Measurements from ENCODE around the gene IQGAP2. TPM values are rescaled to one million over a fixed set of nuclear protein-coding genes. Genes with fewer than 3 reads are reported as not detected.
A peak's percentile ranks its signal among the peaks of the same experiment; 100 is the strongest.

The IQGAP2 gene
- total RNA-seq, 1 experiment from 2014 or later: 1.5 TPM

DNA sequence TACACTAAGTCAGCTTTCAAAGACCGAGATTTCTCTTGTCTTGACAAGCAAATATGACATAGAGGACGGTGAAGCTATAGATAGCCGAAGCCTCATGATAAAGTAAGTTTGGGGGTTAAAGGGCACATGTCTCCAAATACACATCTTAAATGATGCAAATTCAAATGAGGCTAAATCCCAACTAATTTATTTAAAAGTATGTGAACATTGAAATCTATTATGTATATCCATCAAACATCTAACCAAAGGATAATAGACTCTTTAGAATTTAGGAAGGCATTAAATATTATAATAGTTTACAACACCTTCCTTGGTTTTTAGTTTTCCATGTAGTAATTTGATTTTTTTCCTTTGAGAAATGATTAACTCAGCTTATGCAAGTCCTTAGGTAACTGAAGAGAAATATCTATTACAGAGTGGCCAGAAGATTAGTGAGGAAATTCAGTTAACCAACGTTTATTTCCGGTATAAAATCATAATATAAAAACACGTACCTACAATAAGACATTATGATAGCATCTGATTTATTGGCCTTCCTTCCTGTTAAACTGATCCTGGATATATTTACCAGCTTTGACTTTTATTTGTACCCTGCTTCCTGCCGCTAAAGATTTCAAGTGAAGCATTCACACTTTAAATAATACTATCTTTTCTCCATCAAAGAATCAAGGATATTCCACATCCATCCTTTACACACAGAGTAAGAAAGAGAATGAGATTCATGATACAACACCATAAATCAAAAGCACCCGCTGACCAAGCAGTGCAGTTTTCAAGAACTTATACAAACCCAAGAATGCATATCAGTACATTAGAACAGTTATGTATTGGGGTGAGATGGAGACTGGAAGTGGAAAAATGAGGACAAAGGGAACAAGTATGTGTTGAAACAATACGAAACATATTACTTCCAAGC lies 281.0 kb downstream of the IQGAP2 start:
- no TSS peak for BruUV-seq (replicated peaks)
- H3K36me3 Mint-ChIP-seq (ENCODE audit: insufficient read depth, unreplicated experiment): no peaks in the 10 kb centered on the region

GRCh38 chr5:76684756-76685519 lies 281.9 kb downstream of the IQGAP2 start:
- BruUV-seq (replicated peaks): no TSS peak

More for the DNA sequence above, 281.0 kb downstream of the IQGAP2 start:
- intact Hi-C loops (cut with micrococcal nuclease): no loop called here
- no peaks in the 10 kb centered on the region for H3K9me3 Mint-ChIP-seq (ENCODE audit: unreplicated experiment)
- no peak for DNase-seq (ENCODE audit: unreplicated experiment)
- peaks cover 13% of the 10 kb centered on the region for H3K4me1 Mint-ChIP-seq (ENCODE audit: insufficient read depth, unreplicated experiment)
- H3K27me3 Mint-ChIP-seq (ENCODE audit: insufficient read depth, unreplicated experiment): no peaks in the 10 kb centered on the region
- ChIA-PET CTCF (interaction anchor here (0.9 kb wide), 1 partner anchor 17 kb away, joined by 3 read pairs; no protein-coding TSS in a partner anchor), POLR2A (interaction anchor here (0.5 to 1.4 kb wide), 3 partner anchors 10 to 200 kb away, joined by 3 to 4 read pairs (median 3); no protein-coding TSS in a partner anchor)
- H3K27ac Mint-ChIP-seq (ENCODE audit: low read depth, unreplicated experiment): peak overlapping the region; percentile 61
- no peak overlapping the region for H3K4me3 Mint-ChIP-seq (ENCODE audit: unreplicated experiment)
- no peak for TF ChIP-seq CTCF (IDR thresholded peaks at IDR 0.05; ENCODE audit: unreplicated experiment)

DNA sequence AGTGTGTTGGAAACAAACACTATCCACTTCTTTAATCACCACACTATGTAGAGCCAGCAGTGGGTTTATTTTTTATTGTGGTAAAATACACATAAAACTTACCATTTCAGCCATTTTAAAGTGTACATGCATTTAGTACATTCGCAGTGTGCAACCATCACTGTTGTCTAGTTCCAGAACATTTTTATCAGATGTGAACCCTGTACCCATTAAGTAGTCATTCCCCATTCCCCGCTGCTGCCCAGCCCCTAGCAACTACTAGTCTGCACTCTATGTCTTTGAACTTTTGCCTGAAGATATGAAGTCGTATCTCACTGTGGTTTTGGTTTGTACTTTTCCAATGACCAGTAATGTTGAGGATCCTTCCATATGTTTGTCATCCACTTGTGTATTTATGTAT lies 282.6 kb downstream of the IQGAP2 start:
- intact Hi-C loops (cut with micrococcal nuclease): no loop called here
- DNase-seq (ENCODE audit: unreplicated experiment): no peak
- TF ChIP-seq CTCF (IDR thresholded peaks at IDR 0.05; ENCODE audit: unreplicated experiment): no peak
- ChIA-PET CTCF (no interaction called here), POLR2A (no interaction called here)
- no peaks in the 10 kb centered on the region for H3K27me3 Mint-ChIP-seq (ENCODE audit: insufficient read depth, unreplicated experiment)
- no peak overlapping the region for H3K4me3 Mint-ChIP-seq (ENCODE audit: unreplicated experiment)
- no TSS peak for BruUV-seq (replicated peaks)
- peaks cover 18% of the 10 kb centered on the region for H3K4me1 Mint-ChIP-seq (ENCODE audit: insufficient read depth, unreplicated experiment)
- peak overlapping the region; percentile 61 for H3K27ac Mint-ChIP-seq (ENCODE audit: low read depth, unreplicated experiment)
- H3K9me3 Mint-ChIP-seq (ENCODE audit: unreplicated experiment): no peaks in the 10 kb centered on the region
- H3K36me3 Mint-ChIP-seq (ENCODE audit: insufficient read depth, unreplicated experiment): no peaks in the 10 kb centered on the region

More at GRCh38 chr5:76684756-76685519, 281.9 kb downstream of the IQGAP2 start:
- Mint-ChIP-seq H3K36me3 (ENCODE audit: insufficient read depth, unreplicated experiment) (no peaks in the 10 kb centered on the region), H3K9me3 (ENCODE audit: unreplicated experiment) (no peaks in the 10 kb centered on the region), H3K27ac (ENCODE audit: low read depth, unreplicated experiment) (peak overlapping the region; percentile 61), H3K27me3 (ENCODE audit: insufficient read depth, unreplicated experiment) (no peaks in the 10 kb centered on the region), H3K4me3 (ENCODE audit: unreplicated experiment) (no peak overlapping the region), H3K4me1 (ENCODE audit: insufficient read depth, unreplicated experiment) (peaks cover 13% of the 10 kb centered on the region)
- intact Hi-C loops (cut with micrococcal nuclease): no loop called here
- ChIA-PET CTCF (no interaction called here), POLR2A (interaction anchor here (0.5 to 1.4 kb wide), 2 partner anchors 9 to 201 kb away, joined by 3 read pairs; no protein-coding TSS in a partner anchor)
- no peak for DNase-seq (ENCODE audit: unreplicated experiment)
- TF ChIP-seq CTCF (IDR thresholded peaks at IDR 0.05; ENCODE audit: unreplicated experiment): no peak

DNA sequence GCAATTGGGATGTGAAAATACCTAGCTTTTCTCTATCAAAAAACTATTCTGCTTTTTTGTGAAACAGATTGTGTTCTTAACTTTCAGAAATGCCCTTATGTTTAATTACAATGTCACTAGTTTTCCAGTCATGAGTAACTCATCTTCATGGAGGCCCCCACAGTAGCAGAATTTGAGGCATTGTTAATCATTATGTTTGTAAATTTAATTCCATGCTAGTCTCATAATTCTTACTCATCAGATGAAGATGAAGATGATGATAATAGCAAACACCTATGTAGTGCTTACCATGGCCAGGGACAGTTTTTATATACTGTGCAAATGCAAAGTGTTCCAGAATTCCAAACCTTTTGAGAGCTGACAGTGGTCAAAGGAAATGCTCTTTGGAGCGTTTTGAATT lies 285.1 kb downstream of the IQGAP2 start:
- no peak overlapping the region for H3K27ac Mint-ChIP-seq (ENCODE audit: low read depth, unreplicated experiment)
- no TSS peak for BruUV-seq (replicated peaks)

More for the DNA sequence above, 285.1 kb downstream of the IQGAP2 start:
- Mint-ChIP-seq H3K4me3 (ENCODE audit: unreplicated experiment) (no peak overlapping the region), H3K9me3 (ENCODE audit: unreplicated experiment) (no peaks in the 10 kb centered on the region), H3K27me3 (ENCODE audit: insufficient read depth, unreplicated experiment) (no peaks in the 10 kb centered on the region), H3K4me1 (ENCODE audit: insufficient read depth, unreplicated experiment) (peaks cover 34% of the 10 kb centered on the region), H3K36me3 (ENCODE audit: insufficient read depth, unreplicated experiment) (no peaks in the 10 kb centered on the region)
- TF ChIP-seq CTCF (IDR thresholded peaks at IDR 0.05; ENCODE audit: unreplicated experiment): no peak
- intact Hi-C loops (cut with micrococcal nuclease): no loop called here
- CTCF ChIA-PET: interaction anchor here (0.8 to 2.1 kb wide), 3 partner anchors 9 to 87 kb away, joined by 3 to 15 read pairs (median 5); no protein-coding TSS in a partner anchor
- DNase-seq (ENCODE audit: unreplicated experiment): no peak
- POLR2A ChIA-PET: interaction anchor here (1.4 kb wide), 1 partner anchor 22 kb away, joined by 3 read pairs; no protein-coding TSS in a partner anchor
